K562 (cell line): ENCODE results near the gene NSUN2. TPM values are rescaled to one million over a fixed set of nuclear protein-coding genes. Genes with fewer than 3 reads are reported as not detected.

Source experiments
- ATAC-seq: fragments of 200-7000 bp; cut with Tn5 transposase; 3 replicates; pipeline ENCODE4 v1.9.1; 2020; ENCODE audit warnings: moderate library complexity
- BruUV-seq: library from RNA; stranded (reverse); fragments of 400-500 nt; replicated peaks from 2 replicates; lab custom pipeline; 2021; lab: Mats Ljungman, UMichigan
- CTCF ChIA-PET: fragments of 300-600 bp; formaldehyde crosslinking; extraction: SDS; loops from one replicate; lab custom pipeline; 2021; ENCODE audit warnings: low intra/inter-chr PET ratio; lab: Yijun Ruan, JAX
- POLR2A ChIA-PET: fragments of 300-600, 350-650 bp; sonication (Branson Sonifier 250); formaldehyde crosslinking; extraction: SDS; loops from one replicate; lab custom pipeline; 2021; ENCODE audit warnings: antibody characterized with exemption, inconsistent platforms; lab: Yijun Ruan, JAX
- DNase-seq, 4 experiments: peaks; one replicate each; pipeline versions ENCODE4 v3.0.0 to v3.0.0-alpha.2; 2011 to 2018; ENCODE audit warnings: low spot score in 3 of 4, mixed read lengths in 3 of 4; ENCODE audit errors: extremely low read depth in 1 of 4
- FAIRE-seq: peaks from 2 replicates; lab custom pipeline; 2011; peaks lifted over from hg19 to GRCh38; lab: Jason Lieb, UNC
- H2AFZ ChIP-seq: 2 replicates; pipeline ENCODE4 v1.6.0; 2011; ENCODE audit warnings: low read depth, low read length, control low read depth, inconsistent platforms
- H3K27ac ChIP-seq: fragments of 200-600 bp; 3 replicates; pipeline ENCODE4 v1.8.0; 2011; ENCODE audit warnings: low read depth, mild to moderate bottlenecking, control low read depth, inconsistent platforms, low read length, moderate library complexity, mixed read lengths; ENCODE audit errors: extremely low read depth
- H3K27me3 ChIP-seq, 2 experiments: fragments of 300-600 bp in 1 of 2; 2 replicates in 1 of 2; 3 replicates in 1 of 2; pipeline versions ENCODE4 v1.6.0 to v1.8.0; 2011; ENCODE audit warnings: inconsistent platforms in 2 of 2, low read length in 2 of 2, mild to moderate bottlenecking in 1 of 2, mixed read lengths in 1 of 2, moderate library complexity in 1 of 2; ENCODE audit not compliant: control insufficient read depth in 2 of 2, insufficient read depth in 2 of 2
- H3K36me3 ChIP-seq: fragments of 300-600 bp; 3 replicates; pipeline ENCODE4 v1.8.0; 2011; ENCODE audit warnings: mild to moderate bottlenecking, low read length, inconsistent platforms; ENCODE audit not compliant: control insufficient read depth, insufficient read depth
- H3K4me1 ChIP-seq, 2 experiments: fragments of 200-600 bp in 1 of 2; replicated peaks in 1 of 2; 2 replicates in 1 of 2; 3 replicates in 1 of 2; pipeline versions ENCODE4 v1.5.1 to v1.8.0; 2011; ENCODE audit warnings: inconsistent platforms in 2 of 2, low read length in 2 of 2, mild to moderate bottlenecking in 1 of 2, mixed read lengths in 1 of 2, moderate library complexity in 1 of 2; ENCODE audit not compliant: control insufficient read depth in 2 of 2, insufficient read depth in 2 of 2
- H3K4me2 ChIP-seq: 2 replicates; pipeline ENCODE4 v1.6.1; 2011; ENCODE audit warnings: low read length, control low read depth, inconsistent platforms, mixed read lengths; ENCODE audit not compliant: insufficient read depth
- H3K4me3 ChIP-seq: fragments of 200-600 bp; sonication (generic), shearing (Covaris generic); 2 replicates; pipeline ENCODE4 v1.5.1; 2016; ENCODE audit warnings: control low read depth, inconsistent platforms
- H3K79me2 ChIP-seq: fragments of 200-600 bp; 3 replicates; pipeline ENCODE4 v1.8.0; 2011; ENCODE audit warnings: low read length, inconsistent platforms; ENCODE audit not compliant: control insufficient read depth, insufficient read depth
- H3K9ac ChIP-seq, 2 experiments: 2 replicates each; pipeline versions ENCODE4 v1.6.0 to v1.6.1; 2011; ENCODE audit warnings: low read depth in 2 of 2, low read length in 2 of 2, control low read depth in 1 of 2, inconsistent platforms in 1 of 2, mild to moderate bottlenecking in 1 of 2, mixed read lengths in 1 of 2; ENCODE audit not compliant: insufficient read depth in 1 of 2
- H3K9me1 ChIP-seq: one replicate; pipeline ENCODE4 v1.6.0; 2011; ENCODE audit warnings: inconsistent platforms, mild to moderate bottlenecking, low read length, moderate library complexity; ENCODE audit not compliant: control insufficient read depth, insufficient read depth
- H3K9me3 ChIP-seq: replicated peaks from 2 replicates; pipeline ENCODE4 v1.5.1; 2011; ENCODE audit warnings: low read depth, low read length, inconsistent platforms; ENCODE audit not compliant: control insufficient read depth, insufficient read depth
- H4K20me1 ChIP-seq: replicated peaks from 2 replicates; pipeline ENCODE4 v1.6.1; 2011; ENCODE audit warnings: low read length, inconsistent platforms, mixed read lengths; ENCODE audit not compliant: control insufficient read depth, insufficient read depth
- POLR2H ChIP-seq: IDR thresholded peaks from 2 replicates; pipeline ENCODE4 v1.6.1; 2016; ENCODE audit warnings: missing genetic modification characterization, low read depth, mild to moderate bottlenecking, control low read depth, missing compliant biosample characterization, moderate library complexity
- SMAD1 ChIP-seq: fragments of 150-350 bp; IDR thresholded peaks from 2 replicates; pipeline ENCODE4 v1.6.1; 2014; ENCODE audit warnings: low read length, low read depth; ENCODE audit not compliant: partially characterized antibody
- WGBS: fragments of 100-300 bp; shearing (Covaris generic); methylation state at CpG from one replicate; pipeline ENCODE4 v1.1.6; 2016; ENCODE audit warnings: low coverage, mixed read lengths; ENCODE audit not compliant: insufficient coverage; ENCODE audit errors: missing lambda C conversion rate; 5-methylcytosine and 5-hydroxymethylcytosine counted together
- in situ Hi-C: fragments of 300-500 bp; cut with MboI; formaldehyde crosslinking; loops from 4 replicates; pipeline ENCODE4 v1.15.0; 2018; ENCODE audit warnings: inconsistent platforms, mixed read lengths
- intact Hi-C: fragments of 100-400 bp; cut with micrococcal nuclease; formaldehyde crosslinking; loops from 2 replicates; pipeline ENCODE4 v1.14.2; 2022
- polyA plus RNA-seq, 8 experiments: library from polyadenylated mRNA; depleted of rRNA in 4 of 8; stranded (reverse) in 5 of 8; unstranded in 3 of 8; fragments of >200 nt; fragmentation: Nextera tagmentation in 2 of 8; fragmentation: Illumina TruSeq in 1 of 8; extraction: Ambion mirVana in 2 of 8; extraction: Trizol in 1 of 8; gene quantifications; 2 replicates each; pipeline versions ENCODE4 v1.2.1 to v1.2.3, GENCODE V29; 2011 to 2014; ENCODE audit warnings: inconsistent platforms in 1 of 8, missing spikeins in 1 of 8
- total RNA-seq, 7 experiments: library from RNA; depleted of rRNA in 6 of 7; stranded (reverse); fragments of >200 nt in 6 of 7; fragmentation: Illumina TruSeq in 2 of 7; extraction: Trizol in 2 of 7; gene quantifications; 2 replicates each; pipeline versions ENCODE4 v1.2.1 to v1.2.3, GENCODE V29; 2011 to 2021; ENCODE audit warnings: low replicate concordance in 1 of 7
- TF ChIP-seq, protein P1 (sequence below), 2 experiments: IDR thresholded peaks in 1 of 2; conservative IDR thresholded peaks in 1 of 2; 2 replicates each; pipeline ENCODE4 v1.6.1; 2016; ENCODE audit warnings: low read depth in 2 of 2, mild to moderate bottlenecking in 1 of 2, missing compliant biosample characterization in 1 of 2, missing genetic modification characterization in 1 of 2, moderate library complexity in 1 of 2

The NSUN2 gene
- total and polyA plus RNA-seq, 9 of the 15 experiments (the other 6 are each of a cell fraction or from before 2014, with no cell fraction given), result 9.2 to 167 (median 127) TPM

- peaks cover 2% of the 10 kb centered on the region; the same call in 1 of the 2 replicates for H3K9me3 ChIP-seq
- no peaks in the 10 kb centered on the region for H3K79me2 ChIP-seq
- H3K4me1 ChIP-seq, result no peaks in the 10 kb centered on the region; a peak in 1 of 5 replicates
- H3K27ac ChIP-seq, result no peak overlapping the region
- FAIRE-seq (no peak), DNase-seq (no peak), ATAC-seq (no peak)
- 66% methylated on average over 3 of the region's 3 CpGs for WGBS
- BruUV-seq, result no TSS peak
- H3K4me3 ChIP-seq, result no peak overlapping the region
- intact Hi-C loops, result no loop called here
- no peak overlapping the region for H3K4me2 ChIP-seq
- no peaks in the 10 kb centered on the region for H3K27me3 ChIP-seq
- POLR2A ChIA-PET, result no interaction called here
- CTCF ChIA-PET, result no interaction called here
- no peak for TF ChIP-seq POLR2H (tag)
- TF ChIP-seq, protein P1, sequence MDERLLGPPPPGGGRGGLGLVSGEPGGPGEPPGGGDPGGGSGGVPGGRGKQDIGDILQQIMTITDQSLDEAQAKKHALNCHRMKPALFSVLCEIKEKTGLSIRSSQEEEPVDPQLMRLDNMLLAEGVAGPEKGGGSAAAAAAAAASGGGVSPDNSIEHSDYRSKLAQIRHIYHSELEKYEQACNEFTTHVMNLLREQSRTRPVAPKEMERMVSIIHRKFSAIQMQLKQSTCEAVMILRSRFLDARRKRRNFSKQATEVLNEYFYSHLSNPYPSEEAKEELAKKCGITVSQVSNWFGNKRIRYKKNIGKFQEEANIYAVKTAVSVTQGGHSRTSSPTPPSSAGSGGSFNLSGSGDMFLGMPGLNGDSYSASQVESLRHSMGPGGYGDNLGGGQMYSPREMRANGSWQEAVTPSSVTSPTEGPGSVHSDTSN (CRISPR knock-in tag; IDR thresholded peaks at IDR 0.05; ENCODE audit: low read depth), result 0 out of 2 replicates have a peak, but pooled peaks have one; percentile 1
- TF ChIP-seq, protein P1 (tag; conservative IDR thresholded peaks at IDR 0.05; ENCODE audit: low read depth), result no peak
- TF ChIP-seq SMAD1, result no peak
- H3K9ac ChIP-seq, result no peak overlapping the region
- H3K9me1 ChIP-seq, result no peaks in the 10 kb centered on the region
- no peak overlapping the region for H2AFZ ChIP-seq
- in situ Hi-C loops, result no loop called here
- H4K20me1 ChIP-seq, result no peaks in the 10 kb centered on the region
- 0 out of 3 replicates have a peak, but pooled peaks cover 3% of the 10 kb centered on the region for H3K36me3 ChIP-seq
Measured at GRCh38 chr5:6674421-6674820, 41.6 kb upstream of the NSUN2 start.
